Measurements from ENCODE around the gene BMP6. TPM values are rescaled to one million over a fixed set of nuclear protein-coding genes. Genes with fewer than 3 reads are reported as not detected.

BMP6 gene
- total and polyA plus RNA-seq, 2 of the 8 experiments (the other 6 are each of a cell fraction or from before 2014, with no cell fraction given): 2.0 to 2.1 TPM

DNA sequence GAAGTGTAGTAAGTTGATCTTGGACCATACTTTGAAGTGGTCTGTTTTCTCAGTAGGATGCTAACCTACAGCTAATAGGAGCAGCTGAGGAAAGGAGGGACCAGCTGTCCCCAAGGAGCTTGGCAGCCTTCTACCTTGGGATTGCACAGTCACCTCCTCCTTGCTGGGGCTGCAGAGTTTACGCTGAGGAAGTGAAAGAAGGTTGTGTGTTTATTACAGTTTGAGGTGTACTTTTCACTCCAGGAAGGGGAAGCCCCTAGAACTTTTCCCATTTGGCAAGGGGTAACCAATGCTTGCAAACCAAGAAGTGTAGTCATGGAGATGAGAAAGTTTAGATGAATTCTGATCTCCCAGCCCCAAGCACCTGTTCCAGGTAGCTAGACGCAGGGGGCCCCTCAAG lies 58.8 kb downstream of the BMP6 start:
- Histone ChIP-seq H3K9ac (replicated peaks in 1 of 4; ENCODE audit: extremely low read depth in 1 of 4, low read depth in 3 of 4, low read length in 3 of 4) (no peak overlapping the region), H2BK5ac (ENCODE audit: low read depth, low read length) (no peak overlapping the region), H3K23ac (ENCODE audit: insufficient read length) (no peak overlapping the region), H3K27ac (ENCODE audit: low read depth, low read length) (no peak overlapping the region), H3K4ac (replicated peaks; ENCODE audit: insufficient read length, low read depth, low read length) (no peak overlapping the region), H3K14ac (ENCODE audit: insufficient read length) (no peak overlapping the region), H3K18ac (ENCODE audit: extremely low read depth, low read length) (no peak overlapping the region), H3K4me3 (ENCODE audit: extremely low read depth in 1 of 4, insufficient read depth in 2 of 4, low read depth in 3 of 4, low read length in 4 of 4) (no peak overlapping the region), H2AK5ac (ENCODE audit: low read depth, low read length) (no peak overlapping the region), H3K4me1 (replicated peaks in 1 of 4; ENCODE audit: control insufficient read depth in 3 of 4, insufficient read depth in 4 of 4, low read length in 3 of 4) (no peaks in the 10 kb centered on the region), H2BK20ac (ENCODE audit: low read length) (no peak overlapping the region), H3K9me3 (ENCODE audit: insufficient read depth in 2 of 2, low read depth in 1 of 2, low read length in 1 of 2) (no peaks in the 10 kb centered on the region), H3K27me3 (replicated peaks in 1 of 4; ENCODE audit: control insufficient read depth in 3 of 4, extremely low read depth in 1 of 4, insufficient read depth in 3 of 4, low read length in 3 of 4) (peaks cover 0 to 2% (median 0%) of the 10 kb centered on the region in 4 experiments; a peak in 1 of 7 replicates), H4K5ac (ENCODE audit: insufficient read length, low read depth, low read length) (no peak overlapping the region), H4K20me1 (replicated peaks in 1 of 2; ENCODE audit: control insufficient read depth in 1 of 2, insufficient read depth in 2 of 2, low read length in 2 of 2) (no peaks in the 10 kb centered on the region), H2AFZ (ENCODE audit: low read length) (no peak overlapping the region), H3K79me2 (ENCODE audit: control insufficient read depth in 1 of 2, insufficient read depth in 2 of 2, low read length in 2 of 2) (no peaks in the 10 kb centered on the region), H3K4me2 (ENCODE audit: insufficient read depth in 1 of 2, low read depth in 2 of 2, low read length in 2 of 2) (no peak overlapping the region), H4K8ac (ENCODE audit: extremely low read depth, insufficient read depth, low read length) (no peak overlapping the region), H2BK120ac (replicated peaks; ENCODE audit: low read depth, low read length) (no peak overlapping the region), H2BK15ac (ENCODE audit: low read length) (no peak overlapping the region), H4K91ac (replicated peaks; ENCODE audit: insufficient read length, low read length) (no peak overlapping the region), H3K36me3 (ENCODE audit: control insufficient read depth in 2 of 4, insufficient read depth in 4 of 4, low read length in 3 of 4) (no peaks in the 10 kb centered on the region), H2BK12ac (ENCODE audit: low read depth, low read length) (no peak overlapping the region), H3K23me2 (ENCODE audit: low read depth, low read length) (no peaks in the 10 kb centered on the region), H3K79me1 (ENCODE audit: low read depth, low read length) (no peaks in the 10 kb centered on the region), H3K56ac (replicated peaks; ENCODE audit: insufficient read length, low read depth, low read length) (no peak overlapping the region)
- 89% methylated on average over 2 of the region's 2 CpGs; no CpG with 5 or more reads in 1 of the 2 experiments for WGBS, 2 experiments (ENCODE audit: extremely low coverage in 1 of 2, insufficient coverage in 1 of 2, insufficient read length in 1 of 2, insufficient replicate concordance in 2 of 2, low coverage in 1 of 2, low lambda C conversion rate in 2 of 2, missing lambda C conversion rate in 1 of 2)
- DNase-seq (ENCODE audit: low read depth in 1 of 2, low spot score in 2 of 2) (no peak), FAIRE-seq (no peak)
- TF ChIP-seq RFX5 (IDR thresholded peaks at IDR 0.05; ENCODE audit: borderline replicate concordance, low read depth, low read length): no peak
- TF ChIP-seq TAF1 (IDR thresholded peaks at IDR 0.05; ENCODE audit: low read depth, low read length): no peak
- no peak for TF ChIP-seq JUND (IDR thresholded peaks at IDR 0.05; ENCODE audit: low read length)
- no peak for TF ChIP-seq KDM1A (IDR thresholded peaks at IDR 0.05; ENCODE audit: borderline replicate concordance, low read length)
- no peak for TF ChIP-seq SIN3A (conservative IDR thresholded peaks at IDR 0.05 in 1 of 2, IDR thresholded peaks at IDR 0.05 in 1 of 2; ENCODE audit: low read depth in 1 of 2, low read length in 2 of 2)
- TF ChIP-seq EZH2 (IDR thresholded peaks at IDR 0.05; ENCODE audit: low read depth, low read length, severe bottlenecking): no peak
- no peak for TF ChIP-seq RBBP5 (IDR thresholded peaks at IDR 0.05; ENCODE audit: borderline replicate concordance, low read depth, low read length)
- no peak for TF ChIP-seq RNF2 (IDR thresholded peaks at IDR 0.05; ENCODE audit: borderline replicate concordance, low read depth, low read length, missing control alignments, poor library complexity, severe bottlenecking)
- no peak for TF ChIP-seq KDM4A (IDR thresholded peaks at IDR 0.05; ENCODE audit: low read depth, low read length, severe bottlenecking)
- TF ChIP-seq JUN (IDR thresholded peaks at IDR 0.05; ENCODE audit: low read depth, low read length): no peak
- CTCF ChIA-PET (ENCODE audit: partially characterized antibody): no interaction called here
- POLR2A ChIA-PET (ENCODE audit: partially characterized antibody): interaction anchor here (1.5 kb wide), 2 partner anchors 8 to 17 kb away, joined by 3 to 4 read pairs; no protein-coding TSS in a partner anchor

Data from H1 (cell line).